ENCODE results near the gene DVL1. TPM values are rescaled to one million over a fixed set of nuclear protein-coding genes. Genes with fewer than 3 reads are reported as not detected.

The DVL1 gene
- polyA plus RNA-seq, 1 donor from 2014 or later, result 100 TPM

DNA sequence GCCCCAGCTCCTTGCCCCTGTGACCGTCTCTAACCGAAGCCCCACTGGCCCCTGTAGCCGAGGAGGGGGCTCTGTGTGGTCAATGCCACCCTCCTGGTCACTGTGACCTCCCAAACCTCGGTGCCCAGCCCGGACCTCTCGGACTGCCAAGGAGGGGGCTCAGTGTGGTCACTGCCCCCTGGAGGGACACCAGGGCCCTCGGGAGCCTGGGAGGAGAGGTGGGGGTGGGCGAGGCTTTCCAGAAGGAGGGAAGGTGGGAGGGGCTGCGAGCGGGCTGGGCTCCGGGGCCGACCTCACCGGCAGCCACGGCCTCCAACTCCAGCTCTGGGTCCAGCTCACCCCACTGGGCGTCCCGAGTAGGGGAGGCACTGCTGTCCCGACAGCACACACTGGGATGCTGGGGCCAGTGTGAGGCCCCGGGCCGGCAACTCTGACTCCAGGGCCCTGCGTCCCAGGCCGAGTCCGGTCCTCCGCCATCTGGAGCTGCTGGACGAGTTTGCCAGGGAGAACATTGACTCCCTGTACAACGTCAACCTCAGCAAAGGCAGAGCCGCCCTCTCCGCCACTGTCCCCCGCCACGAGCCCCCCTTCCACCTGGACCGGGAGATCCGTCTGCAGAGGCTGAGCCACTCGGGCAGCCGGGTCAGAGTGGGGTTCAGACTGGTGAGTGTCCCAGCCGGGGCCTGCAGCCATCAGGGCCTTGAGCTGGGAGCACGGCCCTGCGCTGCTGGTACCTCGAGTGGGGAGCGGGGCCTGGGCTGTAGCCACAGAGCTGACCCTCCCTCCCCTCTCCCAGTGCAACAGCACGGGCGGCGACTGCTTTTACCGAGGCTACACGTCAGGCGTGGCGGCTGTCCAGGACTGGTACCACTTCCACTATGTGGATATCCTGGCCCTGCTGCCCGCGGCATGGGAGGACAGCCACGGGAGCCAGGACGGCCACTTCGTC lies 62.6 kb downstream of the DVL1 start:
- Histone ChIP-seq H3K36me3 (ENCODE audit: insufficient read depth, low read length) (no peaks in the 10 kb centered on the region), H3K27ac (ENCODE audit: low read length) (no peak overlapping the region), H3K4me3 (ENCODE audit: low read length) (no peak overlapping the region), H4K20me1 (ENCODE audit: insufficient read depth) (no peaks in the 10 kb centered on the region), H3F3A (ENCODE audit: insufficient read depth, low read length, poor library complexity, severe bottlenecking) (no peaks in the 10 kb centered on the region), H2AFZ (ENCODE audit: low read depth, low read length) (no peak overlapping the region), H3K9ac (ENCODE audit: low read length) (no peak overlapping the region), H3K4me2 (ENCODE audit: low read length) (no peak overlapping the region), H3K9me2 (ENCODE audit: insufficient read depth, low read length) (no peaks in the 10 kb centered on the region), H3K27me3 (ENCODE audit: insufficient read depth, low read depth, low read length) (no peaks in the 10 kb centered on the region), H3K9me3 (ENCODE audit: low read length) (no peaks in the 10 kb centered on the region), H3K79me2 (replicated peaks; ENCODE audit: insufficient read depth, low read length) (no peaks in the 10 kb centered on the region)
- no peak for TF ChIP-seq SMC3 (conservative IDR thresholded peaks at IDR 0.05; ENCODE audit: poor library complexity)
- no peak for TF ChIP-seq POLR2AphosphoS5 (IDR thresholded peaks at IDR 0.05)
- TF ChIP-seq EP300 (conservative IDR thresholded peaks at IDR 0.05; ENCODE audit: poor library complexity, severe bottlenecking), result no peak
- TF ChIP-seq EZH2 (IDR thresholded peaks at IDR 0.05; ENCODE audit: borderline replicate concordance, insufficient read depth, low read length, poor library complexity, severe bottlenecking), result no peak
- TF ChIP-seq MXI1 (conservative IDR thresholded peaks at IDR 0.05; ENCODE audit: poor library complexity, severe bottlenecking), result no peak
- no peak for TF ChIP-seq RAD21 (conservative IDR thresholded peaks at IDR 0.05)
- TF ChIP-seq REST (IDR thresholded peaks at IDR 0.05; ENCODE audit: borderline replicate concordance), result no peak
- TF ChIP-seq, protein P1, sequence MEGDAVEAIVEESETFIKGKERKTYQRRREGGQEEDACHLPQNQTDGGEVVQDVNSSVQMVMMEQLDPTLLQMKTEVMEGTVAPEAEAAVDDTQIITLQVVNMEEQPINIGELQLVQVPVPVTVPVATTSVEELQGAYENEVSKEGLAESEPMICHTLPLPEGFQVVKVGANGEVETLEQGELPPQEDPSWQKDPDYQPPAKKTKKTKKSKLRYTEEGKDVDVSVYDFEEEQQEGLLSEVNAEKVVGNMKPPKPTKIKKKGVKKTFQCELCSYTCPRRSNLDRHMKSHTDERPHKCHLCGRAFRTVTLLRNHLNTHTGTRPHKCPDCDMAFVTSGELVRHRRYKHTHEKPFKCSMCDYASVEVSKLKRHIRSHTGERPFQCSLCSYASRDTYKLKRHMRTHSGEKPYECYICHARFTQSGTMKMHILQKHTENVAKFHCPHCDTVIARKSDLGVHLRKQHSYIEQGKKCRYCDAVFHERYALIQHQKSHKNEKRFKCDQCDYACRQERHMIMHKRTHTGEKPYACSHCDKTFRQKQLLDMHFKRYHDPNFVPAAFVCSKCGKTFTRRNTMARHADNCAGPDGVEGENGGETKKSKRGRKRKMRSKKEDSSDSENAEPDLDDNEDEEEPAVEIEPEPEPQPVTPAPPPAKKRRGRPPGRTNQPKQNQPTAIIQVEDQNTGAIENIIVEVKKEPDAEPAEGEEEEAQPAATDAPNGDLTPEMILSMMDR (IDR thresholded peaks at IDR 0.05; ENCODE audit: poor library complexity, severe bottlenecking), result no peak
- no peak for TF ChIP-seq TAF1 (IDR thresholded peaks at IDR 0.05; ENCODE audit: low read depth)

GRCh38 chr1:1285611-1286311 lies 63.5 kb downstream of the DVL1 start:
- H3K9me3 ChIP-seq (ENCODE audit: low read length), result no peaks in the 10 kb centered on the region
- H3K4me3 ChIP-seq (ENCODE audit: low read length), result no peak overlapping the region
- H3K9me2 ChIP-seq (ENCODE audit: insufficient read depth, low read length), result no peaks in the 10 kb centered on the region
- H2AFZ ChIP-seq (ENCODE audit: low read depth, low read length), result no peak overlapping the region
- H3K27ac ChIP-seq (ENCODE audit: low read length), result no peak overlapping the region
- H3K36me3 ChIP-seq (ENCODE audit: insufficient read depth, low read length), result no peaks in the 10 kb centered on the region
- no peak overlapping the region for H3K9ac ChIP-seq (ENCODE audit: low read length)
- H3K4me2 ChIP-seq (ENCODE audit: low read length), result no peak overlapping the region
- no peaks in the 10 kb centered on the region for H4K20me1 ChIP-seq (ENCODE audit: insufficient read depth)
- TF ChIP-seq EZH2 (IDR thresholded peaks at IDR 0.05; ENCODE audit: borderline replicate concordance, insufficient read depth, low read length, poor library complexity, severe bottlenecking) (no peak), EP300 (conservative IDR thresholded peaks at IDR 0.05; ENCODE audit: poor library complexity, severe bottlenecking) (no peak), RAD21 (conservative IDR thresholded peaks at IDR 0.05) (no peak), SMC3 (conservative IDR thresholded peaks at IDR 0.05; ENCODE audit: poor library complexity) (no peak), REST (IDR thresholded peaks at IDR 0.05; ENCODE audit: borderline replicate concordance) (no peak), MXI1 (conservative IDR thresholded peaks at IDR 0.05; ENCODE audit: poor library complexity, severe bottlenecking) (no peak), TAF1 (IDR thresholded peaks at IDR 0.05; ENCODE audit: low read depth) (no peak), POLR2AphosphoS5 (IDR thresholded peaks at IDR 0.05) (no peak)
- TF ChIP-seq, protein P1 (IDR thresholded peaks at IDR 0.05; ENCODE audit: poor library complexity, severe bottlenecking), result no peak
- H3K79me2 ChIP-seq (replicated peaks; ENCODE audit: insufficient read depth, low read length), result no peaks in the 10 kb centered on the region
- H3F3A ChIP-seq (ENCODE audit: insufficient read depth, low read length, poor library complexity, severe bottlenecking), result no peaks in the 10 kb centered on the region
- H3K27me3 ChIP-seq (ENCODE audit: insufficient read depth, low read depth, low read length), result no peaks in the 10 kb centered on the region
